HEK293 (cell line): ENCODE results near the gene UFM1.

Experiments used
- CTCF ChIA-PET: fragments of 350-600 bp; formaldehyde crosslinking; extraction: SDS; loops from one replicate; lab custom pipeline; 2021; ENCODE audit warnings: antibody characterized with exemption; lab: Yijun Ruan, JAX
- POLR2A ChIA-PET: fragments of 300-600 bp; formaldehyde crosslinking; extraction: SDS; loops from one replicate; lab custom pipeline; 2020; ENCODE audit warnings: antibody characterized with exemption, inconsistent platforms; lab: Yijun Ruan, JAX
- H3K27ac ChIP-seq: fragments of 200-500 bp; sonication (Bioruptor generic); 2 replicates; pipeline ENCODE4 v1.5.1; 2014; ENCODE audit warnings: low read depth, low read length, control low read depth, inconsistent platforms; ENCODE audit errors: extremely low read depth
- H3K36me3 ChIP-seq, 2 experiments: fragments of 200-500 bp in 1 of 2; sonication (Bioruptor generic) in 1 of 2; 1 replicate in 1 of 2; 2 replicates in 1 of 2; pipeline ENCODE4 v1.5.1; 2014 to 2017; ENCODE audit warnings: inconsistent platforms in 2 of 2, low read length in 2 of 2; ENCODE audit not compliant: control insufficient read depth in 2 of 2, insufficient read depth in 1 of 2
- H3K4me1 ChIP-seq: fragments of 200-500 bp; sonication (Bioruptor generic); 2 replicates; pipeline ENCODE4 v1.5.1; 2014; ENCODE audit warnings: mild to moderate bottlenecking, low read length, inconsistent platforms; ENCODE audit not compliant: control insufficient read depth, insufficient read depth
- H3K4me3 ChIP-seq: 2 replicates; pipeline ENCODE4 v1.5.1; 2011; ENCODE audit warnings: low read depth, mild to moderate bottlenecking, control low read depth, low read length, moderate library complexity
- H3K9me3 ChIP-seq: fragments of 200-500 bp; sonication (Bioruptor generic); 2 replicates; pipeline ENCODE4 v1.5.1; 2014; ENCODE audit warnings: low read depth, low read length, inconsistent platforms; ENCODE audit not compliant: control insufficient read depth, insufficient read depth
- GLIS2 ChIP-seq: fragments of 450-650 bp; formaldehyde crosslinking; IDR thresholded peaks from 2 replicates; pipeline ENCODE4 v1.5.1; 2016; ENCODE audit warnings: missing biosample characterization, missing genetic modification characterization
- KLF1 ChIP-seq: fragments of 450-650 bp; formaldehyde crosslinking; IDR thresholded peaks from 2 replicates; pipeline ENCODE4 v1.5.1; 2016; ENCODE audit warnings: missing biosample characterization, missing genetic modification characterization
- KLF17 ChIP-seq: fragments of 450-650 bp; formaldehyde crosslinking; IDR thresholded peaks from 2 replicates; pipeline ENCODE4 v1.5.1; 2016; ENCODE audit warnings: missing biosample characterization, missing genetic modification characterization
- KLF7 ChIP-seq: fragments of 450-650 bp; formaldehyde crosslinking; IDR thresholded peaks from 2 replicates; pipeline ENCODE4 v1.5.1; 2016; ENCODE audit warnings: missing biosample characterization, missing genetic modification characterization, borderline replicate concordance
- KLF9 ChIP-seq: fragments of 450-650 bp; formaldehyde crosslinking; IDR thresholded peaks from 2 replicates; pipeline ENCODE4 v1.5.1; 2016; ENCODE audit warnings: missing biosample characterization, missing genetic modification characterization, low read depth
- SP2 ChIP-seq: fragments of 450-650 bp; formaldehyde crosslinking; IDR thresholded peaks from 2 replicates; pipeline ENCODE4 v1.5.1; 2016; ENCODE audit warnings: missing biosample characterization, missing genetic modification characterization
- SP3 ChIP-seq: fragments of 450-650 bp; formaldehyde crosslinking; IDR thresholded peaks from 2 replicates; pipeline ENCODE4 v1.5.1; 2016; ENCODE audit warnings: missing biosample characterization, missing genetic modification characterization
- ZBTB10 ChIP-seq: fragments of 450-650 bp; formaldehyde crosslinking; IDR thresholded peaks from 2 replicates; pipeline ENCODE4 v1.5.1; 2016; ENCODE audit warnings: missing biosample characterization, missing genetic modification characterization
- ZBTB17 ChIP-seq: fragments of 450-650 bp; formaldehyde crosslinking; IDR thresholded peaks from 2 replicates; pipeline ENCODE4 v1.5.1; 2016; ENCODE audit warnings: missing biosample characterization, missing genetic modification characterization
- ZBTB20 ChIP-seq: fragments of 450-650 bp; formaldehyde crosslinking; IDR thresholded peaks from 2 replicates; pipeline ENCODE4 v1.5.1; 2016; ENCODE audit warnings: missing biosample characterization, missing genetic modification characterization
- ZBTB8A ChIP-seq: fragments of 450-650 bp; formaldehyde crosslinking; IDR thresholded peaks from 2 replicates; pipeline ENCODE4 v1.5.1; 2016; ENCODE audit warnings: missing biosample characterization, missing genetic modification characterization
- ZFP37 ChIP-seq: fragments of 450-650 bp; formaldehyde crosslinking; IDR thresholded peaks from 2 replicates; pipeline ENCODE4 v1.5.1; 2016; ENCODE audit warnings: missing biosample characterization, missing genetic modification characterization
- ZFP69B ChIP-seq: fragments of 450-650 bp; formaldehyde crosslinking; IDR thresholded peaks from 2 replicates; pipeline ENCODE4 v1.5.1; 2016; ENCODE audit warnings: missing biosample characterization, missing genetic modification characterization
- ZNF335 ChIP-seq: fragments of 450-650 bp; formaldehyde crosslinking; conservative IDR thresholded peaks from 2 replicates; pipeline ENCODE4 v1.5.1; 2016; ENCODE audit warnings: missing biosample characterization, missing genetic modification characterization
- ZNF449 ChIP-seq: fragments of 450-650 bp; formaldehyde crosslinking; IDR thresholded peaks from 2 replicates; pipeline ENCODE4 v1.5.1; 2017; ENCODE audit warnings: missing biosample characterization, mild to moderate bottlenecking, missing genetic modification characterization, moderate library complexity
- ZNF501 ChIP-seq: fragments of 450-650 bp; formaldehyde crosslinking; IDR thresholded peaks from 2 replicates; pipeline ENCODE4 v1.5.1; 2016; ENCODE audit warnings: missing biosample characterization, missing genetic modification characterization
- ZNF600 ChIP-seq: fragments of 450-650 bp; formaldehyde crosslinking; IDR thresholded peaks from 2 replicates; pipeline ENCODE4 v1.5.1; 2016; ENCODE audit warnings: missing biosample characterization, missing genetic modification characterization
- ZNF660 ChIP-seq: fragments of 450-650 bp; IDR thresholded peaks from 2 replicates; pipeline ENCODE4 v1.5.1; 2018; ENCODE audit warnings: missing biosample characterization, mild to moderate bottlenecking, missing genetic modification characterization
- ZSCAN30 ChIP-seq: fragments of 450-650 bp; IDR thresholded peaks from 2 replicates; pipeline ENCODE4 v1.5.1; 2018; ENCODE audit warnings: missing biosample characterization, mild to moderate bottlenecking, missing genetic modification characterization, moderate library complexity
- TF ChIP-seq, protein P1 (sequence below): fragments of 450-650 bp; formaldehyde crosslinking; conservative IDR thresholded peaks from 2 replicates; pipeline ENCODE4 v1.5.1; 2016; ENCODE audit warnings: low read depth, missing biosample characterization, missing genetic modification characterization
- TF ChIP-seq, protein P2 (sequence below): fragments of 450-650 bp; formaldehyde crosslinking; IDR thresholded peaks from 2 replicates; pipeline ENCODE4 v1.5.1; 2016; ENCODE audit warnings: missing biosample characterization, missing genetic modification characterization
- TF ChIP-seq, protein P3 (sequence below): fragments of 450-650 bp; formaldehyde crosslinking; IDR thresholded peaks from 2 replicates; pipeline ENCODE4 v1.5.1; 2016; ENCODE audit warnings: missing biosample characterization, missing genetic modification characterization
- TF ChIP-seq, protein P4 (sequence below): fragments of 450-650 bp; formaldehyde crosslinking; IDR thresholded peaks from 2 replicates; pipeline ENCODE4 v1.5.1; 2016; ENCODE audit warnings: missing biosample characterization, missing genetic modification characterization

The UFM1 gene

GRCh38 chr13:38349390-38350113, at the start of gene UFM1:
UFM1 (plus strand) TSS chr13:38349851; CDS start chr13:38349920, 69 bp downstream.
- ChIA-PET CTCF (no interaction called here), POLR2A (interaction anchor here (1.1 kb wide), 1 partner anchor 337 kb away, joined by 4 read pairs; the partner anchor contains the start of gene FREM2)
- H3K4me1 ChIP-seq: no peaks in the 10 kb centered on the region
- TF ChIP-seq, protein P1, sequence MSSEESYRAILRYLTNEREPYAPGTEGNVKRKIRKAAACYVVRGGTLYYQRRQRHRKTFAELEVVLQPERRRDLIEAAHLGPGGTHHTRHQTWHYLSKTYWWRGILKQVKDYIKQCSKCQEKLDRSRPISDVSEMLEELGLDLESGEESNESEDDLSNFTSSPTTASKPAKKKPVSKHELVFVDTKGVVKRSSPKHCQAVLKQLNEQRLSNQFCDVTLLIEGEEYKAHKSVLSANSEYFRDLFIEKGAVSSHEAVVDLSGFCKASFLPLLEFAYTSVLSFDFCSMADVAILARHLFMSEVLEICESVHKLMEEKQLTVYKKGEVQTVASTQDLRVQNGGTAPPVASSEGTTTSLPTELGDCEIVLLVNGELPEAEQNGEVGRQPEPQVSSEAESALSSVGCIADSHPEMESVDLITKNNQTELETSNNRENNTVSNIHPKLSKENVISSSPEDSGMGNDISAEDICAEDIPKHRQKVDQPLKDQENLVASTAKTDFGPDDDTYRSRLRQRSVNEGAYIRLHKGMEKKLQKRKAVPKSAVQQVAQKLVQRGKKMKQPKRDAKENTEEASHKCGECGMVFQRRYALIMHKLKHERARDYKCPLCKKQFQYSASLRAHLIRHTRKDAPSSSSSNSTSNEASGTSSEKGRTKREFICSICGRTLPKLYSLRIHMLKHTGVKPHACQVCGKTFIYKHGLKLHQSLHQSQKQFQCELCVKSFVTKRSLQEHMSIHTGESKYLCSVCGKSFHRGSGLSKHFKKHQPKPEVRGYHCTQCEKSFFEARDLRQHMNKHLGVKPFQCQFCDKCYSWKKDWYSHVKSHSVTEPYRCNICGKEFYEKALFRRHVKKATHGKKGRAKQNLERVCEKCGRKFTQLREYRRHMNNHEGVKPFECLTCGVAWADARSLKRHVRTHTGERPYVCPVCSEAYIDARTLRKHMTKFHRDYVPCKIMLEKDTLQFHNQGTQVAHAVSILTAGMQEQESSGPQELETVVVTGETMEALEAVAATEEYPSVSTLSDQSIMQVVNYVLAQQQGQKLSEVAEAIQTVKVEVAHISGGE: peak; percentile 90
- 0 out of 2 replicates have a peak, but pooled peaks have one; percentile 9 for TF ChIP-seq ZBTB8A (tag by site-specific recombination)
- TF ChIP-seq, protein P2, sequence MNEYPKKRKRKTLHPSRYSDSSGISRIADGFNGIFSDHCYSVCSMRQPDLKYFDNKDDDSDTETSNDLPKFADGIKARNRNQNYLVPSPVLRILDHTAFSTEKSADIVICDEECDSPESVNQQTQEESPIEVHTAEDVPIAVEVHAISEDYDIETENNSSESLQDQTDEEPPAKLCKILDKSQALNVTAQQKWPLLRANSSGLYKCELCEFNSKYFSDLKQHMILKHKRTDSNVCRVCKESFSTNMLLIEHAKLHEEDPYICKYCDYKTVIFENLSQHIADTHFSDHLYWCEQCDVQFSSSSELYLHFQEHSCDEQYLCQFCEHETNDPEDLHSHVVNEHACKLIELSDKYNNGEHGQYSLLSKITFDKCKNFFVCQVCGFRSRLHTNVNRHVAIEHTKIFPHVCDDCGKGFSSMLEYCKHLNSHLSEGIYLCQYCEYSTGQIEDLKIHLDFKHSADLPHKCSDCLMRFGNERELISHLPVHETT (tag by site-specific recombination): 0 out of 2 replicates have a peak, but pooled peaks have one; percentile 57
- 0 out of 2 replicates have a peak, but pooled peaks have one; percentile 41 for TF ChIP-seq ZBTB17 (tag by site-specific recombination)
- TF ChIP-seq SP2 (tag by site-specific recombination): peak; percentile 64
- TF ChIP-seq KLF1 (tag by site-specific recombination): peak; percentile 46; the same call in 1 of the 2 replicates
- TF ChIP-seq KLF7 (tag by site-specific recombination): 0 out of 2 replicates have a peak, but pooled peaks have one; percentile 9
- peak; percentile 45; the same call in 1 of the 2 replicates for TF ChIP-seq ZFP37 (tag by site-specific recombination)
- peak; percentile 21; the same call in 1 of the 2 replicates for TF ChIP-seq ZNF449
- TF ChIP-seq, protein P3, sequence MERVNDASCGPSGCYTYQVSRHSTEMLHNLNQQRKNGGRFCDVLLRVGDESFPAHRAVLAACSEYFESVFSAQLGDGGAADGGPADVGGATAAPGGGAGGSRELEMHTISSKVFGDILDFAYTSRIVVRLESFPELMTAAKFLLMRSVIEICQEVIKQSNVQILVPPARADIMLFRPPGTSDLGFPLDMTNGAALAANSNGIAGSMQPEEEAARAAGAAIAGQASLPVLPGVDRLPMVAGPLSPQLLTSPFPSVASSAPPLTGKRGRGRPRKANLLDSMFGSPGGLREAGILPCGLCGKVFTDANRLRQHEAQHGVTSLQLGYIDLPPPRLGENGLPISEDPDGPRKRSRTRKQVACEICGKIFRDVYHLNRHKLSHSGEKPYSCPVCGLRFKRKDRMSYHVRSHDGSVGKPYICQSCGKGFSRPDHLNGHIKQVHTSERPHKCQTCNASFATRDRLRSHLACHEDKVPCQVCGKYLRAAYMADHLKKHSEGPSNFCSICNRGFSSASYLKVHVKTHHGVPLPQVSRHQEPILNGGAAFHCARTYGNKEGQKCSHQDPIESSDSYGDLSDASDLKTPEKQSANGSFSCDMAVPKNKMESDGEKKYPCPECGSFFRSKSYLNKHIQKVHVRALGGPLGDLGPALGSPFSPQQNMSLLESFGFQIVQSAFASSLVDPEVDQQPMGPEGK (tag by site-specific recombination): peak; percentile 76
- TF ChIP-seq ZBTB10: 0 out of 2 replicates have a peak, but pooled peaks have one; percentile 45
- peak; percentile 60; the same call in 1 of the 2 replicates for TF ChIP-seq KLF9
- peak; percentile 66 for TF ChIP-seq ZNF501 (tag by site-specific recombination)
- TF ChIP-seq ZBTB20 (tag by site-specific recombination): peak; percentile 39; the same call in 1 of the 2 replicates
- peak; percentile 99 for TF ChIP-seq ZNF335 (tag by site-specific recombination)
- TF ChIP-seq ZNF600 (tag by site-specific recombination): peak; percentile 98
- 0 out of 2 replicates have a peak, but pooled peaks have one; percentile 39 for TF ChIP-seq ZFP69B (tag by site-specific recombination)
- TF ChIP-seq, protein P4, sequence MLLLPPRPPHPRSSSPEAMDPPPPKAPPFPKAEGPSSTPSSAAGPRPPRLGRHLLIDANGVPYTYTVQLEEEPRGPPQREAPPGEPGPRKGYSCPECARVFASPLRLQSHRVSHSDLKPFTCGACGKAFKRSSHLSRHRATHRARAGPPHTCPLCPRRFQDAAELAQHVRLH: peak; percentile 58; the same call in 1 of the 2 replicates
- 0 out of 2 replicates have a peak, but pooled peaks have one; percentile 27 for TF ChIP-seq ZSCAN30 (tag by site-specific recombination)
- TF ChIP-seq ZNF660 (tag by site-specific recombination): 0 out of 2 replicates have a peak, but pooled peaks have one; percentile 48
- TF ChIP-seq SP3 (tag by site-specific recombination): peak; percentile 71
- TF ChIP-seq KLF17: no peak
- peak; percentile 75 for TF ChIP-seq GLIS2 (tag by site-specific recombination)

More at GRCh38 chr13:38349390-38350113, at the start of gene UFM1:
- H3K4me3 ChIP-seq: peak within 1 kb of the TSS; percentile 83
- no peaks in the 10 kb centered on the region for H3K9me3 ChIP-seq
- H3K36me3 ChIP-seq: peaks cover 3 to 17% of the 10 kb centered on the region in 2 experiments
- H3K27ac ChIP-seq: peak within 1 kb of the TSS; percentile 70
